NCI-H1694 treated with DMSO at 0.1 percent for 48 hours (cell line): Measurements from ENCODE around the gene ZNF765.
A peak's percentile ranks its signal among the peaks of the same experiment; 100 is the strongest.
"Not testable (repeated sequence)": the region's sequence is repeated elsewhere in the genome, so short reads cannot be mapped to it uniquely, and the experiment has no call there.

Experiments used
- DNase-seq: peaks from one replicate; lab custom pipeline; 2025; lab: John Stamatoyannopoulos, UW

ZNF765 gene

DNA sequence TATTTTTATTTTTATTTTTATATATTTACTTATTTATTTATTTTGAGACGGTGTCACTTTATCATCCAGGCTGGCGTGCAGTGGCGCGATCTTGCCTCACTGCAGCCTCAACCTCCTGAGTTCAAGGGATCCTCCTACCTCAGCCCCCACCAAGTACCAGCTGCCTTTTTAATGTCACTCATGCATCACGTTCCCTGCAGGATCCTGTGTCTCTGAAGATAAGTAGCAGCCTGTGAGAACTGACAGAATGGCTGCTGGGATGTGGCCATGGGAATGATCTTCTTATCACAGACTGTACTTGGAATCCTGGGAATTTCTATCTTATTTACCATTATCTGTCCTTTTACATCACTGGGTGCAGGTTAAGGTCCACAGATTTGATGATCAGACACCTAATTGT is 27.6 kb downstream of the ZNF765 start:
- DNase-seq, result no peak

GRCh38 chr19:53423074-53423473 is 28.1 kb downstream of the ZNF765 start:
- DNase-seq, result not testable (repeated sequence)

DNA sequence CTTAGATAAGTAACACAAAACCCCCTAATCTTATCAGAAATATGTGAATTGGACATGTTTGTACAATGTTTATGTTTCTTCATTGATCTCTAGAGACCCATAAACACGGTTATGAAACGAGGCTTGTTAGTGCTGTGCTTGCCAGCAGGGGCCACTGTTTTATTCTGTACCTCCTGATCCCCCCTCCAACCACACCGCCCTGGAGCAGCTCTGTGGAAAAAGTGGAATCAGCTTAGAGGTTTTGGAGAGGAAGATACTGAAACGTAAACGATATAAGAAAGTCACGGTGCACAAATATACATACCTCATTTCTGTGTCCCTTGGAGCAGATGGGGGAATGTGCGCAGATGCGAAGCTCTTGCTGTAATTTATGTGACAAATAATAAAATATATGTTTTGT is 28.7 kb downstream of the ZNF765 start:
- DNase-seq, result not testable (repeated sequence)

GRCh38 chr19:53424968-53425597 is 30.1 kb downstream of the ZNF765 start:
- DNase-seq, result peak; percentile 48

DNA sequence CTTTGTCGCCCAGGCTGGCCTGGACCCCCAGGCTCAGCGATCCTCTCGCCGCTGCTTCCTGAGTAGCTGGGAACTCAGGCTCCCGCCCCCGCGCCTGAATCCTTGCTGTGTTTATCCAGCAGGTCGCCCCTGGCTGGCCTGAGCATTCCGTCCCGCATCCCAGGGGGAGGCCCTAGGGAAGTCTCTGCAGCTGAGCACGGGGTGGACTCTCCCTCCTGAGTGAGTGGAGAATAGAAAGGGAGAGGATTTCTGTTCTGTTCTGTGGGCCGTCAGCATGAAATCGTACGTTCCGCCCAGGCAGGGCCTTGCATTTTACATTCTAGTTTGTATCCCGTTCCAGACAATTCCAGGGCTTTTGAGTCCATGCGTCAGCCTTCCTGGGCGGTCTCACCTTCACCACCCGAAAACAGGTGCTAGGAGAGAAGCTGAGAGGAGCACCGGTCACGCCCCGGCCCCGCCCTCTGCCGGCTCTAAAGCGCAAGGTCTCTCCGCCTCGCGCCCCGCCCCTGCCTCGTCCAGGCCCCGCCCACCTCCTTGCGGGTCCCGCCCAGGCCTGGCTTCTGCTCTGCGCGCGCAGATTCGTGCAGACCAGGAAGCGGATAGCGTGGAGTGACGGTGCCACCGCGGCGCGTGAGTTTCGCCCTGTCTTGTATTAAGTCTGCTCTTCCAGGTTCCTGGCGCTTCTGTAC is 36.6 kb downstream of the ZNF765 start, which contains the start of gene ZNF761:
Gene ZNF761, plus strand, starts transcription at position 586 of the 689 bp plus-strand sequence. CDS start 15,285 bp downstream, outside the sequence.
- peak; percentile 71 for DNase-seq

GRCh38 chr19:53432088-53432661 is 37.2 kb downstream of the ZNF765 start:
- DNase-seq, result no peak

DNA sequence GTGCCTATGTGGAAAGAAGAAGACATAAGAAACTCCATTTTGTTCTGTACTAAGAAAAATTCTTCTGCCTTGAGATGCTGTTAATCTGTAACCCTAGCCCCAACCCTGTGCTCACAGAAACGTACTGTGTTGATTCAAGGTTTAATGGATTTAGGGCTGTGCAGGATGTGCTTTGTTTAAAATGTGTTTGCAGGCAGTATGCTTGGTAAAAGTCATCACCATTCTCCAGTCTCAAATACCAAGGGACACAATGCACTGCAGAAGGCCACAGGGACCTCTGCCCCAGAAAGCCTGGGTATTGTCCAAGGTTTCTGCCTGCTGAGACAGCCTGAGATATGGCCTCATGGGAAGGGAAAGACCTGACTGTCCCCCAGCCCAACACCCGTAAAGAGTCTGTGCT is 48.9 kb downstream of the ZNF765 start:
- DNase-seq, result not testable (repeated sequence)

GRCh38 chr19:53447196-53447595 is 52.2 kb downstream of the ZNF765 start:
- DNase-seq, result not testable (repeated sequence)

GRCh38 chr19:53455828-53456227 is 60.9 kb downstream of the ZNF765 start:
- DNase-seq, result no peak

DNA sequence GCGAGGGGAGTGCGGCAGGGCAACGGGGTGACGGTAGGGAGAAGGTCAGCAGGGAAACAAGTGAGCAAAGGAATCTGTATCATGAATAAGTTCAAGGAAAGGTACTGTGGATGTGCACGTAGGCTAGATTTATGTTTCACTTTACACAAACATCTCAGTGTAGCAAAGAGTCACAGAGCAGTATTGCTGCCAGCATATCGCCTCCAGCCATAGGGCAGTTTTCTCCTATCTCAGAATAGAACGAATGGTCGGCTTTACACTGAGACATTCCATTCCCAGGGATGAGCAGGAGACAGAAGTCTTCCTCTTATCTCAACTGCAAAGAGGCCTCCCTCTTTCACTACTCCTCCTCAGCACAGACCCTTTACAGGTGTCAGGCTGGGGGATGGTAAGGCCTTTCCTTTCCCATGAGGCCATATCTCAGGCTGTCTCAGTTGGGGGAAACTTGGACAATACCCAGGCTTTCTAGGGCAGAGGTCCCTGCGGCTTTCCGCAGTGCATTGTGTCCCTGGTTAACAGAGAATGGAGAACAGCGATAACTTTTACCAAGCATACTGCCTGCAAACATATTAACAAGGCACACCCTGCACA is 65.3 kb downstream of the ZNF765 start:
- DNase-seq, result not testable (repeated sequence)

GRCh38 chr19:53461866-53462265 is 66.9 kb downstream of the ZNF765 start:
- no peak for DNase-seq

GRCh38 chr19:53462861-53463260 is 67.9 kb downstream of the ZNF765 start:
- no peak for DNase-seq

DNA sequence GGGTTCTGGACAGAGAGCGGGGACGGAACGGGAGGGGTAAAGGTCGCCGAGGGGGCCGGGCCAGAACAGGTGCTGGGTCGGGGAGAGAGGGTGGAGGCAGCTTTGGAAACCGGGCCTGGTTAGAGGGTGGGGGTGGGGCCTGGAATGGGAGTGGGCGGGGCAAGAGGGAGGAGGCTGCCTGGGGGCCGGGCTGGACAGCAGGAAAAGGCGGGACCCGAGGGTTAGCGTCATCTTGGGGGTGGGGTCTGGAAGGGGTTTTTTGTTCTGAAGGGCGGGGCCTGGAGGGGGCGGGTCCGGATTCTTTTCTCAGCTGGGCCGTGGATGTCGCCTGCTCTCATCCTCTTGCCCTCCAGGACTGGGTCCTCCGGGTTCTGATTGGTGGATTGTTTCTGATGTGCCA is 68.3 kb downstream of the ZNF765 start:
- DNase-seq, result no peak

GRCh38 chr19:53466726-53467484 is 72.0 kb downstream of the ZNF765 start:
- DNase-seq, result no peak

- DNase-seq, result peak; percentile 4
These were observed 72.7 kb downstream of the ZNF765 start, which contains the start of gene ZNF813 for GRCh38 chr19:53467485-53468262. TSS of gene ZNF813 (plus strand) at chr19:53467733. CDS start at chr19:53483823, 16,090 bp downstream.

DNA sequence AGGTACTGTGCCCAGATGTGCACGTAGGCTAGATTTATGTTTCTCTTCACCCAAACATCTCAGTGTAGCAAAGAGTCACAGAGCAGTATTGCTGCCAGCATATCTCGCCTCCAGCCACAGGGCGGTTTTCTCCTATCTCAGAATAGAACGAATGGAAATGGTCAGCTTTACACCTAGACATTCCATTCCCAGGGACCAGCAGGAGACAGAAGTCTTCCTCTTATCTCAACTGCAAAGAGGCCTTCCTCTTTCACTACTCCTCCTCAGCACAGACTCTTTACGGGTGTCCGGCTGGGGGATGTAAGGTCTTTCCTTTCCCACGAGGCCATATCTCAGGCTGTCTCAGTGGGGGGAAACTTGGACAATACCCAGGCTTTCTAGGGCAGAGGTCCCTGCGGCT is 73.7 kb downstream of the ZNF765 start:
- DNase-seq, result not testable (repeated sequence)

DNA sequence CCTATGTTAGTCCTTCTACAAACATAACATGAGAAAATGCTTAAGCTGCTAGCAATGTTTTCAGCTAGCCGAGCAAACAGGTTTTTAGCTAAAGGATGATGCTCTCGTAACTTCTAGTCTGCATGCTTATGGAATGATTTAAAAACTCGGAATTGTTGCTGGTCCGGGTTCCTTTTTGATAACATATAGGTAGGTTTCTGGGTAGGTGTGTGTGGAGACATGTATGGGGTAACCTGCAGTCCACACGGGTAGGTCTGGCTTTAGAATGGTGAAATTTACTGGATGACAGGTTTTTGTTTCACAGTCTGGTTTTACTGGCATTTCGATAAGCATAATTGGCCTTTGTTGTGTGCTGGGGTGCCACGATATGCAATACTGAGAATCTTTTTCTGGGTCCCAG is 77.0 kb downstream of the ZNF765 start:
- no peak for DNase-seq

- not testable (repeated sequence) for DNase-seq
These were observed 79.9 kb downstream of the ZNF765 start for GRCh38 chr19:53474832-53475231.

- not testable (repeated sequence) for DNase-seq
These were observed 80.5 kb downstream of the ZNF765 start for GRCh38 chr19:53475470-53475869.
